ENCODE data around the gene ERF. TPM values are rescaled to one million over a fixed set of nuclear protein-coding genes. Genes with fewer than 3 reads are reported as not detected.

The ERF gene
- total and polyA plus RNA-seq, 10 donors, result 13.5 to 73.1 (median 48.0) TPM

DNA sequence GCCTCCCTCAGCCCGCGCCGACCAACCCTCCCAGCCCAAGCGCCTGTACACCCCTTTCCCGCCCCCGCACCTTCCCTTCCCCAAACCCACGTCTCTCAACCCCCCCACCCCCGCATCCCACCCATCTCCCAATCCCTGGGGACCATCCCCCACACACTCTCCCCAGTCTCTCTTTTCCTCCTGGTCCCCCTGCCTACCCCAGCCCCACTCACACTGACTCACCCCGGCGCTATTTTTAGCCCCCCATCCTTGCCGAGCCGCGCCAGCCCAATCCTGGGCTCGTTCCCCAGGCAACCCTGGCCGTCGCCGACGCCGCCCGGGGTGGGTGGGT is 25.9 kb upstream of the ERF start:
- DNase-seq, result peak; percentile 87
- WGBS, 5 donors, result 0 to 1% (median 1%) methylated on average over 16 to 20 of the region's 20 CpGs

DNA sequence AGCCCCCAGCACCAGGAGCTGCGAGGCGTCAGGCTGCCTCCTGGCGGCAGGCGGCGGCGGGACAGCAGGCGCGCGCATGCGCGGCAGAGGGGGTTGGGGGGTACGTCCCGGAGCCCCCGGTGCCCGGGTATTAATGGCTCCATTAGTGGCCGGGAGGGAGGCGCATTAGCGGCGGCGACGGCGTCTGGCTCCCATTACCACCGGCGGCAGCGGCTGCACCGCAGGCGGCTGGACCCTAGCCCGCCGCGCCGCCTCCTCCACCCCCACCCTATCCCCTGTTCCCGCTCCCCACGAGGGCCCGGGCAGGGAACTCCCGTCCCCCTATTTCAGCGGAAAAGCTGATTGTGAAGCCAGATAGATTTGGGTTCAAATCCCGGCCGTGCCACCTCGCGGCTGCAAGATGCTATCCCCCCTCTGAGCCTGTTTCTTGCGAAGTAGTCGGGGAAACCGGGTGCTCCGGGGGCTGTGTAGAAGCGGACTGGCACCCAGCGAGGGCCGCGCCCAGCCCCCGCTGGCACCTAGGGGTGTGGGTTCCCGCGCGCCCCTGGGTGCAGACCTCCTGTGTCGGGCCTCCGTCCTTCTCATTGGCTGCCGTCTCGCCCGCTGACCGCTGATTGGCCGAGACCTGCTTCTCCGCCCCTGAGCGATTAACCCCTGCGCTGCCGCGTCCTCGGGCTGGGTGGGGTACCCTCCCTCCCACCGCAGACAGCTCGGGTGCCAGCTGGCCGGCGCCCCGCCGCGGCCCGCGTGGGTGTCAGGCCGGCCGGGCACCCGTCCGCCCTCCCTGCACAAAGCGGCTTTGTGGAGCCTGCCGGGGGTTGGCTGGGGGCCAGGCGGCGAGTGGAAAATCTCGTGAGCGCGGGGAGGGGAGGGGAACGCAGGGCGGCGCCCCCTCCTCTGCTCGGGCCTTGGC is 25.2 kb upstream of the ERF start:
- Histone ChIP-seq H3K27ac (peak overlapping the region; percentile 93 to 99 (median 96)), H3K4me1 (peaks cover 62 to 91% (median 88%) of the 10 kb centered on the region in 6 donors), H3K9me3 (no peaks in the 10 kb centered on the region), H3K27me3 (replicated peaks in 1 of 7) (no peaks in the 10 kb centered on the region), H3K36me3 (peaks cover 0 to 29% (median under 1%) of the 10 kb centered on the region in 6 donors), H3K4me3 (peak overlapping the region; percentile 81 to 91 (median 88))
- 0 to 1% (median 1%) methylated on average over 69 to 88 of the region's 89 CpGs for WGBS, 5 donors
- TF ChIP-seq POLR2AphosphoS5 (IDR thresholded peaks at IDR 0.05), result peak; percentile 80 to 84 (median 83)
- no peak for TF ChIP-seq POLR2A (IDR thresholded peaks at IDR 0.05)
- TF ChIP-seq, protein P1, sequence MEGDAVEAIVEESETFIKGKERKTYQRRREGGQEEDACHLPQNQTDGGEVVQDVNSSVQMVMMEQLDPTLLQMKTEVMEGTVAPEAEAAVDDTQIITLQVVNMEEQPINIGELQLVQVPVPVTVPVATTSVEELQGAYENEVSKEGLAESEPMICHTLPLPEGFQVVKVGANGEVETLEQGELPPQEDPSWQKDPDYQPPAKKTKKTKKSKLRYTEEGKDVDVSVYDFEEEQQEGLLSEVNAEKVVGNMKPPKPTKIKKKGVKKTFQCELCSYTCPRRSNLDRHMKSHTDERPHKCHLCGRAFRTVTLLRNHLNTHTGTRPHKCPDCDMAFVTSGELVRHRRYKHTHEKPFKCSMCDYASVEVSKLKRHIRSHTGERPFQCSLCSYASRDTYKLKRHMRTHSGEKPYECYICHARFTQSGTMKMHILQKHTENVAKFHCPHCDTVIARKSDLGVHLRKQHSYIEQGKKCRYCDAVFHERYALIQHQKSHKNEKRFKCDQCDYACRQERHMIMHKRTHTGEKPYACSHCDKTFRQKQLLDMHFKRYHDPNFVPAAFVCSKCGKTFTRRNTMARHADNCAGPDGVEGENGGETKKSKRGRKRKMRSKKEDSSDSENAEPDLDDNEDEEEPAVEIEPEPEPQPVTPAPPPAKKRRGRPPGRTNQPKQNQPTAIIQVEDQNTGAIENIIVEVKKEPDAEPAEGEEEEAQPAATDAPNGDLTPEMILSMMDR (IDR thresholded peaks at IDR 0.05 in 8 of 11, conservative IDR thresholded peaks at IDR 0.05 in 3 of 11), result peak; percentile 85 to 97 (median 94)
- peak; percentile 95 for DNase-seq
- intact Hi-C loops (cut with DNase I; ENCODE audit: low total_unique reads), result no loop called here

More for the DNA sequence above, 25.9 kb upstream of the ERF start:
- intact Hi-C loops (cut with DNase I; ENCODE audit: low total_unique reads), result no loop called here
- H3K36me3 ChIP-seq, result peaks cover 0 to 23% (median 0%) of the 10 kb centered on the region in 6 donors
- TF ChIP-seq POLR2A (IDR thresholded peaks at IDR 0.05), result no peak
- no peak for TF ChIP-seq POLR2AphosphoS5 (IDR thresholded peaks at IDR 0.05)
- TF ChIP-seq, protein P1 (IDR thresholded peaks at IDR 0.05 in 8 of 11, conservative IDR thresholded peaks at IDR 0.05 in 3 of 11), result no peak
- peak overlapping the region; percentile 81 to 91 (median 88) for H3K4me3 ChIP-seq
- peaks cover 62 to 91% (median 88%) of the 10 kb centered on the region in 6 donors for H3K4me1 ChIP-seq
- H3K27me3 ChIP-seq (replicated peaks in 1 of 7), result no peaks in the 10 kb centered on the region
- H3K9me3 ChIP-seq, result no peaks in the 10 kb centered on the region
- H3K27ac ChIP-seq, result peak overlapping the region; percentile 93 to 99 (median 96)

DNA sequence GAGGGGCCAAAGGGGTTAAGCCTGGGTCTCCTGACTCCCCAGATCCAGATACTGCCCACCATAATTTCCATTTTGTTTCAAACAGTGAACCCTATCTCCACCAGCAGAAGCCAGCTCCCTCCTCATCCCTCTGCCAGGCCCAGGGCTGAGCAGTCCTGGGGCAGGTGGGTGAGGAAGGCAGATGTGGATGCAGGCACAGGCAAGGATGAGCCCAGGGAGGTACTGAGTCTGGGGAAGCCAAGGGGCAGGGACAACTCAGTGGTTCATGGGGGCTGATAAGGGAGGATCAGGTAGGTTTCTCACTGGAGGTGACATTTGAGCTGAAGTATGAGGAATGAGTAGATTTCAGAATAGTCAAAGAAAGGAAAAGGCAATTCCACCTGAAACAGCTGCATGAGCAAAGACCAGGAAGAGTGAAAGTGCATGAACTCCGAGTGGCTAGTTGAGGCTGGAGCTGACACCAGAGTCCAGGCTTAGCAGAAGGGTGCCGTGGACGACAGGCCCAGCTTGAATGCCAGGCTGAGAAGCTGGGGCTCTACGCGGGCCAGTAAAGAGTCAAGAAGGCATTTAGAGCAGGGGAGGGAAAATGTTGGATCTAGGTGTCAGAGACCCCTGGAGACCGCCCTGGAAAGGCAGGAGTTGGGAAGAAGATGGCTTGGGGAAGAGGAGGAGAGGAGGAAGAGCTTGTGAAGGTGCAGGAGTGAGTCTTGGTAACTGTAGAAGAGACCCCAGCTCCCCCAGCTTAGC is 24.4 kb upstream of the ERF start:
- peaks cover 0 to 37% (median 7%) of the 10 kb centered on the region in 6 donors for H3K36me3 ChIP-seq
- H3K9me3 ChIP-seq, result no peaks in the 10 kb centered on the region
- H3K27ac ChIP-seq, result peak overlapping the region; percentile 93 to 99 (median 96)
- H3K4me3 ChIP-seq, result peak overlapping the region; percentile 81 to 91 (median 88)
- TF ChIP-seq POLR2A (IDR thresholded peaks at IDR 0.05) (no peak), POLR2AphosphoS5 (IDR thresholded peaks at IDR 0.05) (no peak)
- TF ChIP-seq, protein P1 (IDR thresholded peaks at IDR 0.05 in 8 of 11, conservative IDR thresholded peaks at IDR 0.05 in 3 of 11), result no peak
- no peak for DNase-seq
- peaks cover 68 to 92% (median 90%) of the 10 kb centered on the region in 6 donors for H3K4me1 ChIP-seq
- no peaks in the 10 kb centered on the region for H3K27me3 ChIP-seq (replicated peaks in 1 of 7)
- intact Hi-C loops (cut with DNase I; ENCODE audit: low total_unique reads), result no loop called here
- WGBS, 5 donors, result 12 to 21% (median 20%) methylated on average over 6 of the region's 6 CpGs

Measured in spleen (tissue), 11 donors.